GM19238 (cell line): ENCODE measurements around the gene DHCR7.

Experiments
- DNase-seq: peaks from one replicate; pipeline ENCODE4 v3.0.0; 2011; ENCODE audit warnings: low spot score; ENCODE audit not compliant: insufficient read length

Gene DHCR7

DNA sequence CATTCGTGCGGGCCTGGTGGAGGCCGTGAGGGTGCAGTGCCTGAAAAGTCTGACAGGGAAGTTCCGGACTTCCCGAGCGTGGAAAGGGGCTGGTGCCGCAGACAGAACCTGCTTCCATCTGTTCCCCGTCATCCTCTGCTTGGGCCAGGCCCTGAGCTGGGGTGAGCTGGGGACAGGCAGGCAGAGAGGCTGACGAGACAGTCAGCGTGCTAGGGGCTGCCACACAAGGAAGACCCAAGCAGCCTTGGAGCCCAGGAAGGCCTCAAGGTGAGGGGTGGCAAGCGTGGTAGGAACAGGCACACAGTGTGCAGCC, 30.3 kb upstream of the DHCR7 start:
- DNase-seq, result no peak

DNA sequence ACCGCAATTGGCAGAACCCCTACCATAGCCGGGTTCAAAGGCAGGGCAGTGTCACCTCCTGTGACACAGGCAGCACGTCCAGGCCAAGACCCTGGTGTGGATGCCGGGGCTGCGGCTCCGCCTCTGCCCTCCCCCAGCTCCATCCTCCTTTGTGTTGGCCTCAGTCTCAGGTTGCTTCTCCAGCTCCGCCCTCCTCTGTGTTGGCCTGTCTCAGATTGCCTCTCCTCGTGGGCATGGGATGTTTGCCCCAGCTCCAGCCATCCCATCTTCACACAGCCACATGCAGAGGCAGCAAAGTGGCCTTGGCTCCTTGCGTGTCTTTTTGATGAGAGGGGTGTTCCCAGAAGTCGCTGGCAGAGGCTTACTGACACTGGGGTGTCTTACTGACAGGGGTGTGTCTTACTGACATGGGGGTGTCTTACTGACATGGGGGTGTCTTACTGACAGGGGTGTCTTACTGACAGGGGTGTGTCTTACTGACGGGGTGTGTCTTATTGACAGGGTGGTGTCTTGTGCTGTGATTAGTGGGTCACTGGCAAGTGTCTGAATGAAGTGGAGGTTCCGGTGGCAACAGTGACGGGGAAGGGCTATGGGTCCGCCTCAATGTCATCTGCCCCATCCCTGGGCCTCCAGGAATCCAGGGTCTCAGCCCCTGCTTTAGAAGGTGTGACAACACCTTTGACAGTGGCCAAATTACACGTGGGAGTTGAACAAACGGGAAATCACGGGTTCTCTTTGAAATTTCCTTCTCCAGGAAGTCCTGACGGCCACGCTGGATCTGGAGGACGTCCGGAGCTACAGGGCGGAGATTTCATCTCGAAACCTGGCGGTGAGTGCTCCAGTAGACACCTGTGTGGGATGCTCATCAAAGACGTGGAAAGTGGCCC, 29.7 kb upstream of the DHCR7 start:
- DNase-seq, result no peak

DNA sequence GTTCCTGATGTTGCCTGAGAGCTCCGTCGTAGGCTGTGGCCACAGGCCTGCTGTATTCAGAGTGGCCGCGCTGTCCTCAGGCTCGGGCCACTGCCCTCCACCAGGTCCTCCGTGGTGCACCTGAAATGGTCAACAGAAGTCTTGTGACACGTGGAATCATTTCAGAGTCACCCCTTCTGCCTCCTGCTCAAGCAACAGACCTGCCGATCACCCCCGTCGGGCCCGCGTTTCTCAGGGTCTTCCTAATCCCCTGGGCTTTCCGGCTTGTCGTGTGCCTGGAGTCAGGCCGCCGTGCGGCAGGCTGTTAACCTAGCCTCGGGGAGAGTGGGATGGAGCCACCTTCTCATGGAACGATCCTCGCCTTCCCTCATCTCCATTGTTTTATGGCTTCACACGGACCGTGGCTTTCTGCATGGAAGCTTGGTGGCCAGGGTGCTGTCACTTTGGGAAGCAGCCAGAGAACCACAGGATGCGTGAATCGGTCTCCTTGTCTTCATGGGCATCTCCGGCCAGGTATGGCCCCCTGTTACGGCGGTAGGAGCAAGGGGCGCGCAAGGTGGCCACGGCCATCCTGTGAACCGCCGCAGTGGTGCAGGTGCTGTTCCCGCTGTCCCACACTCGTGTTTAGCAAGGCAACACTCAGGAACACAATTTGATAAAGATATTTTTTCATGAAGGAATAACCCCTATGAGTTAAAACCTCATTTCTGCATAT, 28.9 kb upstream of the DHCR7 start:
- DNase-seq, result no peak

DNA sequence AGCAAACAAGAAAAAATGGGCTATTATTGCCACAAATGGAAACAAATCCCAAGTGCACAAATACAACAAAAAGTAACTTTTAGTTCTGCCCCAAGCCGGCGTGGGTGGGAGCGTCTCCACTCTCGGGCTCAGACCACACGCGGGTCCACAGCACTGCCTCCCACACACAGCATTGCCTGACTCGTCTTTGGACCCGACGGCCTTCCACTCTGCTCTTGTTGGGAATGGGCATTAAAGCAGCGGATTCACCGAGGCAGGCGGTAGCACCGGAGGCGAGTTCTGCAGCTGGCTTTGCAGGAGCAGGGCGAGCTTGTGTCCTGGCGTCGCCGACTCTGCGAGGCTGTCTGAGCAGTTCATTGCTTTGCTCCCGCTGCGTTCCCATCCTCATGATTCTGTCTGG, 27.8 kb upstream of the DHCR7 start:
- DNase-seq, result no peak

DNA sequence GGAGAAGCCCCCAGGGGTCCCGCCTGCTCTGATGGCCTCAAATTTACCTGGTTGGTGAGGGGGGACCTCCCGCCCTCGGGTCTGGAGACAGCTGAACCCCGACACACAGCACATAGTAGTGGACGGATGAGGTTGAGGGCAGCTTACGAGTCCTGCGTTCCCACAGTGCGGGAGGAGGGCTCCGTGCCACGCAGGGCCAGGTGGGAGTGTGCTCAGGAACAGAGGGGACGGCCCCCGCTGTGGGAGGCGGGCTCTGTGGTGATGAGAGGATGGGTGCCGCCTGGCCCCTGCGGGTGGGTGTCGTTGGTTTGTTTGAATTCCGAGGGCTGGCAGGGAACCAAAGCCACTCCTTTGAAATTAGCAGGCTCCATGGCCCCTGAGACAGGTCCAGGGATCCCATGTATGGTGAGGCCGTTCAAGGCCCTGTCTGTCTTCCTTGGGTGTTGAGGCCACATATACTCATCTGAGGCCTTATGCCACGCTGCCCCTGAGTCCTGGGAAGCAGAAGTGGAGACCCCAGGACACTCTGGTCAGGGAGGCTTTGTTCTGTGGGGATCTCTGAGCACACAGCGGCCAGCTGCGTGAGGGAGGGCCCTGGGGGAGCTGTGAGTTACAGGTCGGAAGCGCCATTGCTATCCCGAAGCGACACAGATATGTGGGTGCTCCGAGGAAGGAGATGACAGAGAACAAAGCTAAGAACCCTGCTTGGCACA, 26.7 kb upstream of the DHCR7 start:
- no peak for DNase-seq

DNA sequence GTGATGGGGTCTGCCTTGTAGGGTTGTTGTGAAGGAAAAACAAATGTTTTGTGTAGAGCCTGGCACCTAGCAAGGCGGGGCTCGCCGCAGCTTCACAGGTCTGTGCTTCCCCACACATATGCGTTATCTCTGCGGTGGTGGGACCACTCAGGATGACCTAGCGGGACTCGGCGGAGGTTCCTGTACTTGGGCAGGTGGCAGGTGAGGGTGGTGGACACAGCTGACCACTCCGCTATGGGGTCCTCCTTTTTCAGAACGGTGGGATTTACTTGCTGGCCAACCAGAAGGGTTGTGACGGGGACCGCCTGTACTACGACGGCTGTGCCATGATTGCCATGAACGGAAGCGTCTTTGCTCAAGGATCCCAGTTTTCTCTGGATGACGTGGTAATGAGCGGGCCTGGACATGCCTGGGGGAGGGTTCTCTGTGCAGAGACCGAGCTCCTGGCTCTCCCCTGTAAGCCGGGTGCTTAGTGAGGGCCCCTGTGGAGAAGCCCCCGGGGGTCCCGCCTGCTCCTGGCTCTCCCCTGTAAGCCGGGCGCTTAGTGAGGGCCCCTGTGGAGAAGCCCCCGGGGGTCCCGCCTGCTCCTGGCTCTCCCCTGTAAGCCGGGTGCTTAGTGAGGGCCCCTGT, 26.1 kb upstream of the DHCR7 start:
- no peak for DNase-seq

DNA sequence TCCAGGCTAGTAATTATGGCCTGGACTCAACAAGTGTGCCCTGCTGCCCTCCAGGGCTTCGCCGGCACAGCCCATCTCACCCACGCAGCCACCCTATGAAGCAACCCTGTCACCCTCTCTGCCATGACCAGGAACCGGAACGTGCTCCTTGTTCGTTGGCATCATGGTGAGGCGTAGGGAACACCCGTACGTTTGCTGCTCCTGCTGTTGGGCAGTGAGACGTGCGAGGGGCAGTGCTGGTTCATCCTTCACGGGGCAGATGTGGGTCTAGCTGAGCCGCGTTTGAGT, 25.5 kb upstream of the DHCR7 start:
- no peak for DNase-seq

DNA sequence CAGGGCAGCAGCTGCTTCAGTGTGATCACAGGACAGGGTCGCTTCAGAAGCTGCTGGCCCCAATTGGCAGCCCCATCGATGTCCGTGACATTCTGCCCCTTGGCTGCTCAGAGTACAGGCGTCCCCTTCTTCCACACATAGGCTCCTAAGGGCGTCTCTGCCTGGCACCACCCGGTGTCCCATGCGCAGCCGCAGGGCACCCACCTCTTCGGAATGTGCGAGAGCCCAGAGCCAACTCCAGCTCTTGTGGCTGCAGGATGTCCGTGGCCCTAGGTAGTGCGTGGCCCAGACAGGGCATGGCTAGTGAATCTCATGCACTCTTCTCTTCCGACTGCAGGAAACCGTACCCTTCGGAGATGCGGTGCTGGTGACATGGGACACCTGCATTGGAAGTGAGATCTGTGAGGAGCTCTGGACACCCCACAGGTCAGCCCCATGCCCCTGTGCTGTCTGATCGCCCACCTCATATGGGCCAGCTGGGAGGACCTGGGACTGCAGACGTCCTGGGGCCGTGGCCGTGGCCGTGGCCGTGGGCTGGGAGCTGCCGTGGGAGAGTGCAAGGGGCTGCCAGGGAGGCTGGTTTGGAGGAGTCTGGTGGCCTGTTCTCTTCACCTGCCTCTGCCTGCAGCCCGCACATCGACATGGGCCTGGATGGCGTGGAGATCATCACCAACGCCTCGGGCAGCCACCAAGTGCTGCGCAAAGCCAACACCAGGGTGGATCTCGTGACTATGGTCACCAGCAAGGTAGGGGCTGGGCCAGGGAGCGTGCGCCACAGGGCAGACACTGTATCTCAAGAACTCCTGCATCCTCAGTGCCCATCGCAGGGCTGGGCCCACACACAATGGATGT, 25.0 kb upstream of the DHCR7 start:
- DNase-seq, result no peak

DNA sequence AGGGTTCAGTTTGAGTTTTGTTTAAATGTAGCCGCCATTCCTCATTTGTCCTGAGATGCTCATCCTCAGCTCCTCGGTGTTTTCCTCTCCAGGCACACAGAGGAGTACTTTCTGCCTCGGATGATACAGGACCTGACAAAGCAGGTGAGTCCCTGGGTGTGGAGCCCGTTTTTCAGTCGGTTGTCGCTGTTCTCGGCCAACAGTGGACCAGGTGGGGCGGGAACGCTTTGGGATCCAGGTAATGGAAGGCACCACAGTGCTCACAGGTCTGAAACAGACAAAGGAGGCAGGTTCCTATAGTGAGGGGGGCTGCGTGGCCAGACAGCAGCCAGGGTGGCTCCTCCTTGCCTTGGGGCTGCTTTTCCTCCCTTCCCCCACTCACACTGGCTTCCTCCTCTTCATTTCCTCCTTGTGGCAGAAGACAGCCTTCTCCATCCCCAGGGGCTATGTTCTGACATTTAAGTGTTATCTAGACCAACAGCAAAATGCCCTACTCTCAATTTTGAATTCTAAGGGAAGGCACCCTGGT, 24.2 kb upstream of the DHCR7 start:
- no peak for DNase-seq

DNA sequence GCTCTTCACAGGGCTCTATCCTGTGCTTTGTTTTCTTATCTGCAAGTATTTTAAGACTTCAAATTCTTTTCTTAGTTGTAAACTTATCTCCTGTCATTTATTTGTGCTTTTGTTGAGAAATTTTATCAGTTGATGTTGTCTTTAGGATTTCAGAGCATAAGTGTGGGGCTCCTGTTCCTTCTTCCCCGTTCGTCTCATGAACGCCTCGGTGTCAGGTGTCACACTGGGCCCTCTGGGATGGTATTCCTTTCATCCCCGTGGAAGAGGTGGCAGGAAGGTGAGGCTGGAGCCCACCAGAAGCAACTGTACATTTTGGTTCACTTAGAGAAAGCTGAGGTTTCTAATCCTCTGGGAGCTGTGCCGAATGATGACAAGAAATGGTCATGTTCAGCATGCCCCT, 22.8 kb upstream of the DHCR7 start:
- DNase-seq, result no peak

DNA sequence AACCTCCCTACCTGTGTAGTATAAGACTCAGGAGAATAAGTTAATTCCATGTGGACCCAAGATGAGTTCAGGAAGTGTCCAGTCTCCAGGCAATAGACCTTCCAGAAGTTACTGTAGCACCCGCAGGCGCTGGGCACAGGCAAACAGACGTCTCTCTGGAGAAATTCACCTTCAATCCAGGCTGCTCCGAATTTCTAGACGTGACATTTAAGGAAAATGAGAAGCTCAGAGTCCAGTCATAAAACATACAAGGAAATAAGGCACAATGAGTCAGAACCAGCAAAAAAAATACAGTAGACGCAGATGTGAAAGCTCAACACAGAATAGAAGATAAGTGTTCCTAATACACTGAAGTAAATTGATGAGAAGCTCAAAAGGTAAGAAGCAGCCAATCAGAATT, 19.0 kb upstream of the DHCR7 start:
- DNase-seq, result no peak

DNA sequence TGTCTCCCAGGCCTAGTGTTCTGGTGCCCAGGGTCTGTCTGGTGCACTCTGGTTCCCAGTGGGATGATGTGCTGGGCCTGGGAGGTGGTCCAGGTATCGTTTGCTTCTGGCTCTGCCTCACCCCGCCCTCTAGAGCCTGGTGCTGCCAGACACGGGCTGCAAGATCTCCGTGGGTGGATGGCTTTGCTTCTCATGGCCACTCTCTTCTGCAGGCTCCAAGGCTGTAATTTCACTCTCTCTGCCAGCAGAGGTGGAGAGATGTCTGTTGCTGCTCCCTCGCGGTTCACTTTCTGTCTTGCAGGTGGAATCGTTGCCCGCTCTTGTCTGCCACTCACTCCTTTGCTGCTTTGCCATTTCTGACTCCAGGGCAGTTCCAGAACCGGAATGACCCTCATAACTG, 18.2 kb upstream of the DHCR7 start:
- no peak for DNase-seq

DNA sequence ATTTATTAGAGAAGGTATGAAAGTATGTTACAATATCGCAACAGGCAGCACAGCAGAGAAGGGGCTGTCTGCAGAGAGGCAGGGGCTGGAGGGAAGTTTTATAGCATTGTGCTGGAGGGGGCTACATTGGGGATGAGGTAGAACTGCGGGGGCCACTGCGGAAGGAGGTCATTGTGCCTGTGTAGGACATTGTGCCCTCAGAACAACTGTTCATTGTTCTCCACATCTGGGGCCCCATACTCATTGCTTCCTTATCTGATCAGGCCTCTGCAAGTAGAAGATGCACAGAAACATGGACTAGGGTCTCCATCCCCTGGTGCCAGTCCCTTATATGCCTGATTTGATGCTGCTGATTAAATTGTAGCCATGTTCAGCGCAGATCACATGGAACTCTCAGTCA, 16.9 kb upstream of the DHCR7 start:
- no peak for DNase-seq

DNA sequence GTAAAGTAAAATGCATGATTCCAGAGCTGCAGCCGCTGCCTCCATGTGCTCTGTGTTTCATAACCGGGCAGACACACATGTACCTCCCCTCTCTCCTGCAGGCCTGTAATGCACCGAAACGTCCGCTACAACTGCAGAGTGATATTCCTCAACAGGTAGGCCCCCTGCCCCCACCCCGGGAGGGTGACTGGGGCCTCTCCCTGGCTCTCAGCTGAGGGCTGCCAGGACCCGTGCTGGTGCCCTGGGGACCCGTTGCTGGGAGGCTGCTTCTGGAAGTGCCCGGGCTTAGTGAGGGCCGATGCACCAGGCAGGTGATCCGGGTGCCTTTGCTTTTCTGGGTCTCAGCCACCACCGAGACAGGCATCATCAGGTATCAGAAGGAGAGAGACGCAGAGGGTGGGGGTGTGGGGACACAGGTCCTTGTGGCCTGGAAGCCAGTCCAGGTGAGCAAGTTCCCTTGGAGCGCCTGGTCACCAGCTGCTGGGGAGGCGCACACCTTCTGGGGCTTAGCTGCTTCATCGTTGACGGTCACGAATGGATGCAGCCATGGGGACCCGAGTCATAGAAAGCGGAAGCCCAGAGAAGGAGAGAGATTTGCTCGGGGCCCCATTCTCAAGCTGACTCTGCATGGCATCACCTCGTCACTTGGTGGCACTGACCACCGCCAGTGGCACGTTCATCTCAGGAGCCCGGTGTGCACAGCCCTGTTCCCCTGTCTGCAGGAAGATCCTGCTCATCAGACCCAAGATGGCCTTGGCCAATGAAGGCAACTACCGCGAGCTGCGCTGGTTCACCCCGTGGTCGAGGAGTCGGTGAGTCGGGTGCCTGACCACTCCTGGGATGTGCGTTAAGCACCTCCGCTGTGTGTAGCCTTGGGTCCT, 15.4 kb upstream of the DHCR7 start:
- DNase-seq, result no peak

DNA sequence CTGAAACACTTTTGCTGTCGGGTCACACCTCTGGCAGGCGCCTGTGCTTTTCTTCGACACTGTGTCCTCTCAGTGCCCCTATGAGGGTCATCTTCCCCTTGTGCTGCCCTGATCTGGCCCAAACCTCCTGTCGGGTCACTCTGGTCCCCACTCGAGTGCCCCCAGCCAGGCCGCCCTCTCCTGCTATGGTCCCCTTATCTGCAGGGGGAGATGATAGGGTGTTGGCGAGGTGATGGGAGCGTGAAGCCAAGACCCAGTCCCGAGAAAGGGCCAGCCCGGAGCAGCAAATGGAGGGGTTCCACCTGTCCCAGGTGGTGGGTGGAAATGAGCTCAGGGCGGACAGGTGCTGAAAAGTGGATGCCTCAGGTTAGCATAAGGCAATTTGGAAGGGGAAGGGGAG, 14.5 kb upstream of the DHCR7 start:
- no peak for DNase-seq

DNA sequence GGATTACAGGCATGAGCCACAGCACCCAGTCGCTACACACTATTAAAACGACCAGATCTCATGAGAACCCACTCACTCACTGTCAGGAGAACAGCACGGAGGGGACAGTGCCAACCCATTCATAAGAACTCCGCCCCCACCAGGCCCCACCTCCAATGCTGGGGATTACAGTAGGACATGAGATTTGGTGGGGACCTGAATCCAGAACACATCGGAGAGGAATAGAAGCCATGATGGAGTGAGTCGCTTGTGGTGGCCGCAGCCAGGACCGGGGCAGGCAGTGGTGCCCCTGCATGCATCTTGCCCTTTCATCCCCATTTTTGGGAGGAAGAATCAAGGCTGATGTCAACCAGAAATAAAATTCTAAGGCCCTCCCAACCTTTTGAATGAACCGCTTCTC, 13.5 kb upstream of the DHCR7 start:
- no peak for DNase-seq

DNA sequence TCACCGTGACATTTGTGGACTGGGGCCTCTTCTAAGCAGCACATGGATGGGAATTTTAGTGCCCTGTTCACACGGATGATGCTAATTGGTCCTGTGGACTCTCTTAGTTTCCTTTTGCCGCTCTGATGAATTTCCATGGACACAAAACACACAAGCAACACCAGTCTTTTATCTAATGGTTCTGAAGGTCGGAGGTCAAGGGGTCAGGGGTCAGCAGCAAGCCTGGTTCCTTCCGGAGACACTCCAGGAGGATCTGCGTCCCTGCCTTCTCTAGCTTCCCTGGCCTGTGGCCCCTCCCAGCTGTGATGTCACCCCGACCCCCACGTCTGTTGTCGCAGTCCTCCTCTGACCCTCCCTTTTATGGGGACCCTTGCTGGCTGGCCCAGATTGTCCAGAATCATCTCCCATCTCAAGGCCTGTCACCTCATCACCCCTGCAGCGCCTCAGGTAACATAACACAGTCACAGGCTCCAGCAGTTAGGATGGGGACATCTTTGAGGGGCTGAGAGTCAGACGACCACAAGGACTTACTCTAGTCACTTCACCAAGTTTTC, 11.7 kb upstream of the DHCR7 start:
- DNase-seq, result no peak

DNA sequence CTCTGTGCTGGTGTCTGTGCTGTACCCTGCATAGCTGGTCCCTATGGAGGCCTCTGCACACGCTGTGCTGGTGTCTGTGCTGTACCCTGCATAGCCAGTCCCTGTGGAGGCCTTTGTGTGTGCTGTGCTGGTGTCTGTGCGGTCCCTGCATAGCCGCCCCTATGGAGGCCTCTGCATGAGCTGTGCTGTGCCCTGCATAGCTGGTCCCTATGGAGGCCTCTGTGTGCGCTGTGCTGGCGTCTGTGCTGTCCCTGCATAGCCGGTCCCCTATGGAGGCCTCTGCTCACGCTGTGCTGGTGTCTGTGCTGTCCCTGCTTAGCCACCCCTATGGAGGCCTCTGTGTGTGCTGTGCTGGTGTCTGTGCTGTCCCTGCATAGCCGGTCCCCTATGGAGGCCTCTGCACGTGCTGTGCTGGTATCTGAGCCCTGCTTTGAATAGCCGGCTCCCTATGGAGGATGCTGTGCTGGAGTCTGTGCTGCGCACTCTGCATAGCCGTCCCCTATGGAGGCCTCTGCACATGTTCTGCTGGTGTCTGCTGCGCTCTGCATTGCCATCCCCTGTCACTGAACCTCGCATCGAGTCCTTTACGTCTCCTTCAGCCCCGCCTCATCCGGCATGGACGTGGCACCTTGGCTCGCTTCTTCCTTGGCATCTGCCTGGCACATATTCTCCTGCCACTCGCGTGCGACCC, 11.0 kb upstream of the DHCR7 start:
- DNase-seq, result no peak
